SJSA1 (cell line): ENCODE results near the gene OR51A2. TPM values are rescaled to one million over a fixed set of nuclear protein-coding genes. Genes with fewer than 3 reads are reported as not detected.
"Not testable (repeated sequence)": the region's sequence is repeated elsewhere in the genome, so short reads cannot be mapped to it uniquely, and the experiment has no call there.

Source experiments
- DNase-seq, 2 experiments: peaks; one replicate each; pipeline ENCODE4 v3.0.0-alpha.2; 2015 to 2020; ENCODE audit warnings: low spot score in 2 of 2, low read depth in 1 of 2
- H3K27ac ChIP-seq: fragments of 250-450 bp; sonication (Bioruptor Pico); 2 replicates; pipeline ENCODE4 v1.5.1; 2020; ENCODE audit warnings: mild to moderate bottlenecking, moderate library complexity
- H3K27me3 ChIP-seq: fragments of 250-450 bp; sonication (Bioruptor Pico); replicated peaks from 2 replicates; pipeline ENCODE4 v1.5.1; 2020; ENCODE audit warnings: mild to moderate bottlenecking, moderate library complexity
- H3K36me3 ChIP-seq: fragments of 250-450 bp; sonication (Bioruptor Pico); 2 replicates; pipeline ENCODE4 v1.5.1; 2020; ENCODE audit warnings: mild to moderate bottlenecking
- H3K4me1 ChIP-seq: fragments of 250-450 bp; sonication (Bioruptor Pico); replicated peaks from 2 replicates; pipeline ENCODE4 v1.6.1; 2021; ENCODE audit warnings: mild to moderate bottlenecking
- H3K4me3 ChIP-seq: fragments of 250-450 bp; sonication (Bioruptor Pico); 2 replicates; pipeline ENCODE4 v1.5.1; 2020; ENCODE audit warnings: mild to moderate bottlenecking
- H3K9me3 ChIP-seq: fragments of 250-450 bp; sonication (Bioruptor Pico); replicated peaks from 2 replicates; pipeline ENCODE4 v1.5.1; 2020; ENCODE audit warnings: mild to moderate bottlenecking
- total RNA-seq: library from RNA; depleted of rRNA; stranded (reverse); fragments of >200 nt; shearing (Covaris generic); gene quantifications from 2 replicates; pipeline ENCODE4 v1.2.3, GENCODE V29; 2014; rRNA removed

Gene OR51A2, protein sequence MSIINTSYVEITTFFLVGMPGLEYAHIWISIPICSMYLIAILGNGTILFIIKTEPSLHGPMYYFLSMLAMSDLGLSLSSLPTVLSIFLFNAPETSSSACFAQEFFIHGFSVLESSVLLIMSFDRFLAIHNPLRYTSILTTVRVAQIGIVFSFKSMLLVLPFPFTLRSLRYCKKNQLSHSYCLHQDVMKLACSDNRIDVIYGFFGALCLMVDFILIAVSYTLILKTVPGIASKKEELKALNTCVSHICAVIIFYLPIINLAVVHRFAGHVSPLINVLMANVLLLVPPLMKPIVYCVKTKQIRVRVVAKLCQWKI
- total RNA-seq = not detected in 2 replicates

DNA sequence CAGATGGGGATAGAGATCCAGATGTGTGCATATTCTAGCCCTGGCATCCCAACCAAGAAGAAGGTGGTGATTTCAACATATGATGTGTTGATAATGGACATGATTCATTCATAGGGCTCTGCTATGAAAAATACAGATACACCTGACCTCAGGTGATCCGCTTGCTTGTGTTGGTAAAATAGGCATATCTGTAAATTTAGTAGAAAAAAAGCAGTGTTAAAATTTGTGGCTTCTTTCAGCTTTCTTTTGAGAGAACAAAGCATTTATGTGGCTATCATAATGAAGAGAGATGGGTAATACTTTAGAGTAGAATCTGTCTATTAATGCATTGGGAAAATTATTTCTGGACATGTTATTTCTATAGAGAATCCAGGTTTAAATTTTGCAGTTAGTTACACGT, at the start of gene OR51A2:
OR51A2 (minus strand) TSS at position 101 of the 400 bp plus-strand sequence; CDS start at position 101, 0 bp downstream.
- not testable (repeated sequence) for H3K27me3 ChIP-seq, H3K4me3 ChIP-seq, H3K4me1 ChIP-seq, H3K27ac ChIP-seq, H3K36me3 ChIP-seq, H3K9me3 ChIP-seq, DNase-seq

DNA sequence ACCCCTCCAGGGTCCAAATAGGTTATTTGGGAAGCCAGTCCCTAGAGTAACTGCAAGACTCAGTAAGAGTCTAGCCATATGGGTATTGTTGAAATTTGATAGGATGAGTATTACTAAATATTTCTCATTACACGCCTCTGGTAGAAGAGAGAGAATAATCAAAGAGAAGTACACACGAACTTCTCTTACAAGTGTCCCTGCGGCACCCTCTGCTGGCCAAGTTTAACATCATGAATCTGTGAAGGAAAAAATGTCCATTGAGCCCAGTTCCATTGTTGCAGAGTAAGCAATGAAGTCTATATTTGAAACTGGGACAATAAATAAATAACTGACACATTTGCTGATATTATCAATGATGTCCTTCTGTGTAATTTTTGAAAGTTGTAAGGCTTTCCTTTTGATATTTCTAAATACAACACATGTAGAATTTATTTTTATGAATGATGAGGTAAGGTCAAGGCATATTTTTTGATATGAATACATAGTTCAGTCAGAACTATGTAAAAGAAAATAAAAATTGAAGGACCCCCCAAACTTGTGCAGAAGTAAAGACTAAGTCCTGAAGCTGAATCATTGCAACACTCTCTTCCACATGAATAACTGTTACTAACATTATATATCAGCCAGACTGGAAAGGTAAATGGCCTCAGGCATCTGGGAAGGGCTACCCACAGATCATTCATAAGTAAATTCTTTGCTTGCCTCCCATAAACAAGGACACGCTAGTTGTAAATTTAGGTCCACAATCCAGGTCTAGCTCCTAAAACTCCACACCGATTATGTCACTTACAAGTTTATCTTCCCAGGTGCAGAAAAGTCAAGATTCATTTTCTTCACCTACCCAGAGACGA, 49.1 kb upstream of the OR51A2 start:
- Histone ChIP-seq H3K27ac (no peak overlapping the region), H3K4me1 (no peaks in the 10 kb centered on the region), H3K9me3 (no peaks in the 10 kb centered on the region), H3K4me3 (no peak overlapping the region), H3K27me3 (0 out of 2 replicates have a peak, but pooled peaks cover 6% of the 10 kb centered on the region), H3K36me3 (no peaks in the 10 kb centered on the region)
- DNase-seq = peak in 1 of 2 experiments; percentile 43

DNA sequence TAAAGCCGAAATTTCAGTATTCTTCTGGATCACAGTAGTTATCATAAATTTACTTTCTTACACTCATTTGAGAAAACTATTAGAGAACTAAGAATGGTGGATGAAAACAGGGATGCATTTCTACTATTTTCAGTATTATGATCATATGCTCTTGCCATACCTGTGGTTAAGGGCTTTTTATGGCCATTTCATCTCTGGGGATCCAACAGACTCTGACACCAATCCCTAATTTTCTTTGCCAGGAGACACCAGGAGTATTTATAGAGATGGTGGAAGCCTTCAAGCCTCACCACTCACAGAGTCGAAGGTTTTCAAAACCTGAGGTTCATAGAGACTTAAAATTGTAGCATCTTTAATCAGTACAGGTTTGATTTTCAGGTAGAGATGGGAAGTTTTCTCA, 39.0 kb upstream of the OR51A2 start, which contains the start of gene OR51L1:
OR51L1 (plus strand) TSS at position 301 of the 400 bp plus-strand sequence. CDS start 4,132 bp downstream, outside the sequence.
- Histone ChIP-seq H3K36me3 (no peaks in the 10 kb centered on the region), H3K4me3 (no peak within 1 kb of the TSS), H3K27ac (no peak within 1 kb of the TSS), H3K27me3 (no peaks in the 10 kb centered on the region), H3K9me3 (no peaks in the 10 kb centered on the region), H3K4me1 (no peaks in the 10 kb centered on the region)
- no peak for DNase-seq

DNA sequence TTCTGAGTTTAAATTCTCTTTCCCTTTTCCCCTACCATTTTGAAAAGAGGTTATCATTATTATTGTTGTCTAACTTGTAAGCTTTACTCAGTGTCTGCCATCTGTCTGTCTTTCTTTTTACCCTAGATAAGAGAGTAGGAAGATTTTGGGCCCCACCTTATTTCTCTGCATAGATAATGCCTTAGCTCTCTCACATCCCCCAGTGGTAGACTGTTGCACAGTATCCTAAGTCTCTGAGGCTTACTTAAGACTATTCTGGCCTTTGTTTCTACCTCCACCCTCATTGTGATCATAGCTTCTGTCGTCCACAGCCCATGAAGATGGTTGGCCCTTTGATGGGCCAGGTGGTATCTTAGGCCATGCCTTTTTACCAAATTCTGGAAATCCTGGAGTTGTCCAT, 35.5 kb upstream of the OR51A2 start:
- H3K4me1 ChIP-seq = no peaks in the 10 kb centered on the region
- no peak overlapping the region for H3K27ac ChIP-seq
- no peak overlapping the region for H3K4me3 ChIP-seq
- no peaks in the 10 kb centered on the region for H3K36me3 ChIP-seq
- no peaks in the 10 kb centered on the region for H3K27me3 ChIP-seq
- no peak for DNase-seq
- H3K9me3 ChIP-seq = no peaks in the 10 kb centered on the region

DNA sequence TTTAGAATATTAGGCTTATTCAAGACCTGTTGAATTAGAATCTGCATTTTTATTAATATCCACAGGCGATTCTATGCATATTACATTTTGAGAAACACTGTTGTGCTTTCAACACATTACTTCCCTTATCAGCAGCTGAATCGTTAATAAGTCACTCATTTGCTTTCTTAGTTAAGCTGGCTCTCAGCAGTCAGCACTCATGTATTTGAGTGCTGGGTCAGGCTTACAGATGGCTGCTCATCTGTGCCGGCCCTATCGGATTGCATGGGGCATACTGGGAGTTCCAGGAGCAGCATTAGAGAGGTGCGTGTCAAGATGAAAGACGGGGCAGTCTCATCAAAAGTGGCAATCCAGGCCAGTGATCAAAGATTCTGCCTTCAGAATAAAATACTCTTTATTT, 28.3 kb upstream of the OR51A2 start:
- H3K4me1 ChIP-seq = no peaks in the 10 kb centered on the region

DNA sequence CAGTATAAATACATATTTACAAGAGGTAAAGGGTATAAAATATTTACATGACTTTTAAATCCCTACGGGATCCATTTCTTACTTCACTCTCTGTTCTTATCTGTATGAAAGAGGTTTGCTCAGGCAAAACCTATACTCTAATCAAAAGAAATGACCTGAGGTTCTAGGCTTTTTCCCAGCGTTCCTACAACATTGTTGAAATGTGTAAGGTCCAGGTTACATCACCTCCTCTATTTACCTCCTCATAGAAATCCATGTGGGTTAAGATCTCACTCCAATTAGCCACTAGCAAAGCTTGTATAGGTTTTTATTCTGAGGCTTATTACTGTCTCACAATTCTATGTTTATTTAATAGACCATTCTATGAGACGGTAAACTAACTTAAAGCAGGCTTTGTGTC, 27.2 kb upstream of the OR51A2 start:
- H3K4me1 ChIP-seq = no peaks in the 10 kb centered on the region
- 0 out of 2 replicates have a peak, but pooled peaks cover 3% of the 10 kb centered on the region for H3K27me3 ChIP-seq
- H3K4me3 ChIP-seq = no peak overlapping the region
- H3K27ac ChIP-seq = no peak overlapping the region
- no peaks in the 10 kb centered on the region for H3K36me3 ChIP-seq
- no peaks in the 10 kb centered on the region for H3K9me3 ChIP-seq
- no peak for DNase-seq

More for the DNA sequence above, 28.3 kb upstream of the OR51A2 start:
- Histone ChIP-seq H3K27ac (no peak overlapping the region), H3K27me3 (no peaks in the 10 kb centered on the region), H3K9me3 (no peaks in the 10 kb centered on the region), H3K4me3 (no peak overlapping the region), H3K36me3 (no peaks in the 10 kb centered on the region)
- DNase-seq = no peak

DNA sequence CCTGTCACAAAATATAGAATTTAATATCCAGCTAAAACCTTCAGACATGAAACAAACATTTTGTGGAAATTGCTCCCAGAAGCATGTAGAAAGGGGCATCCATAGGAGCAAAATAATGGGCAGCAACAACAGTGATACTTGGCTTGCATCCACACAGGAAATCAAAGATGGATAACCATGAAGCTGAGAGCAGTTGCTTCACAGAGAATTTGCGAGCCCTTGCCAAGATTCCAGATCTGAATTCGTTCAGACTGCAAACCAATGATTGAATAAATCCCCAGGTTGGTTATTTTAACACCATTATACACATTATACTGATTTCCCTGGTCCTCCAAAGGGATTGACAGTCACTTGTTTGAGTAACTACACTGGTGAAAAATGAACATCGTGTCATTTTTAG, 23.5 kb upstream of the OR51A2 start:
- Histone ChIP-seq H3K4me3 (no peak overlapping the region), H3K27me3 (peaks cover 6% of the 10 kb centered on the region; the same call in 1 of the 2 replicates), H3K36me3 (no peaks in the 10 kb centered on the region), H3K4me1 (no peaks in the 10 kb centered on the region), H3K9me3 (no peaks in the 10 kb centered on the region), H3K27ac (no peak overlapping the region)
- DNase-seq = no peak

DNA sequence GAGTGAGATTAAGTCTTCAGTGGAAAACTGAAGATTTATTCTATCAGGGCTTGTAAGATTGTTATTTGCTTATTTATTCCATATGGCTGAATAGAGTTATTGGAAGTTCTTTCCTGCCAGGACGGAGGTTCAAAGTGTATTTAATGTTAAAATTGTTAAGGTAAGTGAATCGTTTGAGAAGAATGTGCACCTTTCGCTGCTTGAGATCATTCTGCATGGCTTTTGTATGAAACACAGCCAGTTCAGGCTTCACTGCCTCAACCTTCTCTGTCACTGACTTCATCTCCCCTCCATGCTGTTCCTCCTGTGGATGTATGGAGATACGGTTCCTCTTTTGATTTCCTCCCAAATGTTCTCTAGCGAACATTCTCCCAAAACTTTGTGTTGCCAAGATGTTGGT, 19.9 kb upstream of the OR51A2 start:
- Histone ChIP-seq H3K27me3 (peaks cover 6% of the 10 kb centered on the region; the same call in 1 of the 2 replicates), H3K9me3 (no peaks in the 10 kb centered on the region)

DNA sequence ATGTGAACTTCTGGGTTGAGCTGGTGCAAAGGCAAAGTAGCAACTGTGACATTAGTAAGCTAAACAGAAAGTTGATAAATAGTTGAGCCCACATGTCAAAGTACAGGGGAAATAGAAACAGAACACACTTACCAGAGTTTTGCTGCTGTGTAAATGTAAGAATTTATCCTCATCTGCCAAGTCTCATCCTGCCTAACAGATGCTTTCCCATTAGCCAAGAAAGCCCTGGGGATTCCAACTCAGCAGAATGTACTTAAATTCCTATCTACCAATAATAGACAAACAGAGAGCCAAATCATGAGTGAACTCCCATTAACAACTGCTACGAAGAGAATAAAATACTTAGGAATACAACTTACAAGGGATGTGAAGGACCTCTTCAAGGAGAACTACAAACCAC, 7.3 kb upstream of the OR51A2 start:
- no peak overlapping the region for H3K27ac ChIP-seq
- no peaks in the 10 kb centered on the region for H3K9me3 ChIP-seq
- no peak overlapping the region for H3K4me3 ChIP-seq
- H3K4me1 ChIP-seq = no peaks in the 10 kb centered on the region
- H3K27me3 ChIP-seq = no peaks in the 10 kb centered on the region
- no peak for DNase-seq
- no peaks in the 10 kb centered on the region for H3K36me3 ChIP-seq

More for the DNA sequence above, 19.9 kb upstream of the OR51A2 start:
- no peaks in the 10 kb centered on the region for H3K36me3 ChIP-seq
- H3K4me3 ChIP-seq = no peak overlapping the region
- H3K4me1 ChIP-seq = no peaks in the 10 kb centered on the region
- no peak for DNase-seq
- no peak overlapping the region for H3K27ac ChIP-seq

DNA sequence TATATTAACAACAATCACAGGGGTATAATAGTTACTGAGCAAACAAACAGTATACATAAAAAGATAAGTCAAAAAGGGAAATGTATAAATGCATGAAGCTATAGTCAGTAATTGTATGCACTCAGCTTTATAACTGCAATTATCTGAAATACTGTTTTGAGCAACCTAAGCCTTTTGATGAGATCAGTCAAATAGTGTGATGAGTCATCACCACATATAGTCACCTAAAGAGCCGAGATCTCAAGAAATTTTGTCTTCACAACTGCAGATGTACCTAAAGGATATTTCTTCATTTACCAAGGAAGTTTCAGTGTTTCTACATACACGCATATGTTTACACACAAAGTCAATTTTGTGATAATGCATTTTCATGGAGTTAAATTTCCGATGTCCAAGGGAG, 5.4 kb upstream of the OR51A2 start:
- Histone ChIP-seq H3K4me3 (no peak overlapping the region), H3K4me1 (no peaks in the 10 kb centered on the region), H3K36me3 (no peaks in the 10 kb centered on the region), H3K27ac (no peak overlapping the region), H3K27me3 (0 out of 2 replicates have a peak, but pooled peaks cover 2% of the 10 kb centered on the region), H3K9me3 (no peaks in the 10 kb centered on the region)
- no peak for DNase-seq

DNA sequence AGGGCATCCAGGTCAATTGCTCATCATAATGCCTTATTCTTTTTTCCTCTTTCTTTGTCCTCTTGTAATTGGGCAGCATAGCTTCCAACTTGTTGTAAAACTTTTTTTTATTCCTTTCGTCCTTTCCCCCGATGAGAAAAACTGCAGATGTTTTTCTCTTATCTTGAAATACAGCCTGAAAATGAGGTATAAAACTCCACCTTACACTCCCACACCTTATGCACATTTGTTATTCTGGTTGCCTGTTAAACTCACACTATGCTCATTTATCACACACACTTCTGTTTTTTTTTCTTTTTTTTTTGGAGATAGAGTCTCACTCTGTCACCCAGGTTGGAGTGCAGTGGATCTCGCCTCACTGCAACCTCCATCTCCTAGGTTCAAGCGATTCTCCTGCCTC, 1.9 kb upstream of the OR51A2 start:
- no peak overlapping the region for H3K4me3 ChIP-seq
- H3K27me3 ChIP-seq = 0 out of 2 replicates have a peak, but pooled peaks cover 2% of the 10 kb centered on the region
- no peaks in the 10 kb centered on the region for H3K9me3 ChIP-seq
- DNase-seq = no peak
- no peak overlapping the region for H3K27ac ChIP-seq
- no peaks in the 10 kb centered on the region for H3K4me1 ChIP-seq
- no peaks in the 10 kb centered on the region for H3K36me3 ChIP-seq

DNA sequence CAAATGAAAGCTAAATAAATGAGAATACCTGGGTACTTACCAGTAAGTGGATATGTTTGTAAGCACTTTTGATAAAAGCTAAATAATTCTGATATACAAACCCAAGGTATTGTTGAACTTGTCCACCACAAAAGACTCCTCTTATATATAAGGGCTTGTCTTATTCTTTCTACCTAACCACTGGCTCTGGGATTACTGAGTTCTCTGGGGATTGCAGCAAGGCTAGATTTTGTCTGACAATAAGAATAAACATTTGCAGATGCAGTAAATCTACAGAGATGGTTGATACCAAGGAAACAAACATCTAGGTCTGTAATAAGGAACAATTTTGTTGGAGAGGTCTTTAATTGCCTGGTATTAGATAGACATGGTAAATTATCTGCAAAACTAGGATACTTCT, 8.0 kb downstream of the OR51A2 start, which contains the start of gene OR51A4:
OR51A4 (minus strand) TSS at position 101 of the 400 bp plus-strand sequence. CDS start 505 bp downstream, outside the sequence.
- DNase-seq = no peak
- H3K27me3 ChIP-seq = 0 out of 2 replicates have a peak, but pooled peaks cover 5% of the 10 kb centered on the region
- H3K27ac ChIP-seq = no peak within 1 kb of the TSS
- no peaks in the 10 kb centered on the region for H3K4me1 ChIP-seq
- H3K9me3 ChIP-seq = no peaks in the 10 kb centered on the region
- H3K4me3 ChIP-seq = no peak within 1 kb of the TSS
- no peaks in the 10 kb centered on the region for H3K36me3 ChIP-seq

DNA sequence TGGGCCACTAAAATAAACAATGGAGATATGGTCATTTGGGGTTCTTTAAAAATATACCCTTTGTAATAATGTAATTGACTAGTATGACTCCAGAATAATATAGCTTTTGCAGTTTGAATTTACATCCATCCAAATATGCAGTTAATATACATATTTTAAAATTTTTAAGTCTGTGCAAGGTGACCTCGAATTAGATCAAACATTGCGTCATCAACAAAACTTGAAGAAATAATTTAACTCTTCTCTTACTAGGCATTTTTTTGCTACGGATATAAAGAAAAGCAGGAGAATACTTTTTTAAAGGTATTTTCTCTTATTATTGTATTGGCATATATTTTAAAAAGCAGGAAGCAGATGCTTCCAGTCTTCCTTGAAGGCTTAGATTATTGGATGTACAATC, 18.8 kb downstream of the OR51A2 start:
- DNase-seq = no peak
- H3K9me3 ChIP-seq = no peaks in the 10 kb centered on the region

DNA sequence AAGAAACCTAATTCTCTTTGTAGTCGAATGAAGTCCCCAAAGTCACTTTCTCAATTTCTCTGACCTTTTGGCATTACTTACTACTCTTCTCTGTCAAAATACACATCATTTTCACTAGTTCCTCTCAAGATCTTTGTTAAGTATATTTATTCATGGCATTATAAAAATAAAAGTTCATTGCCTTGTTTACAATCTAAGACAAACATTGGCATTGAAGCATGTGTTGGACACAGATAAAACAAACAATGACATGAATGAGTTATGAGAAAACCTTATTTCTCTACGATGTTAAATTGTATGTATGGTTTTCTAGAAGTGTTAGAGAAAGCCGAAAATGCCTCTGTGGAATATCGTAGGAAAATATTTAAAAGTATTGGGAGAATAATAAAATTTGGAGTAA, 22.8 kb downstream of the OR51A2 start:
- no peak for DNase-seq
- no peak overlapping the region for H3K4me3 ChIP-seq
- no peaks in the 10 kb centered on the region for H3K36me3 ChIP-seq
- H3K9me3 ChIP-seq = no peaks in the 10 kb centered on the region
- H3K27ac ChIP-seq = no peak overlapping the region
- H3K27me3 ChIP-seq = no peaks in the 10 kb centered on the region
- no peaks in the 10 kb centered on the region for H3K4me1 ChIP-seq

More for the DNA sequence above, 18.8 kb downstream of the OR51A2 start:
- no peaks in the 10 kb centered on the region for H3K4me1 ChIP-seq
- H3K4me3 ChIP-seq = no peak overlapping the region
- H3K36me3 ChIP-seq = no peaks in the 10 kb centered on the region
- H3K27me3 ChIP-seq = no peaks in the 10 kb centered on the region; the same call in 1 of the 2 replicates
- H3K27ac ChIP-seq = no peak overlapping the region
